Hematopoietic multipotent progenitor cell treated with erythropoietin and hydrocortisone succinate and interleukin-3 and kit ligand, for 6 days (in vitro differentiated cells): ENCODE measurements around the gene RBMX.
"Not testable (repeated sequence)": the region's sequence is repeated elsewhere in the genome, so short reads cannot be mapped to it uniquely, and the experiment has no call there.

Experiments used
- DNase-seq: peaks from one replicate; pipeline ENCODE4 v3.0.0-alpha.2; 2015

The RBMX gene

DNA sequence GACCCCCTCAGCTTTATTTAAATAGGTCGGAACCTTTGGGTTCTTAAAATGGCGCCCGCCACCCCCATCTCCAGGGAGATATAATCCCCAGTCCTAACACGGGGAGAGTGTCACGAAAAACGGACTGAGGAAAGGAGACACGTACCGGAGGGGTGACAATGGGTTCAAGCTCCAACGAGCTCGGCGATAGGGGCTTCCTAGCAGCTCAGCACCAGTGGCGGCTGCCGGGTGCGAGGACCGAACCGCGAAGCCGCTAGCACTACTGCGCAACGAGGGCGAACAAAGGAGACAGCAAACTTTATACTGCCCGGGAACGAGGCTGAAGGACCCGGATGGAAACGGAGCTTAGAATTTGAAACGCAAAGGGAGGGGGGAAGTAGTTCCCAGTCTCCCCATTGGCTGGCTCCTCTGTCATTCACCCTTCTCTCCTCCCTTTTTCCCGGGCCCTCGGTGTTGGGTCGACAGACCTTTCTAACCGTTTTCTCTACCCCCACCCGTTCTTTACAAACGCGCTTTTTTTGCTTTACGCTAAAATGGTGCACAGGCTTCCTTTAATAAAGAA is at the start of gene RBMX:
Gene RBMX, minus strand, starts transcription at position 274 of the 562 bp plus-strand sequence. CDS start 1,298 bp downstream, outside the sequence.
- peak; percentile 94 for DNase-seq

DNA sequence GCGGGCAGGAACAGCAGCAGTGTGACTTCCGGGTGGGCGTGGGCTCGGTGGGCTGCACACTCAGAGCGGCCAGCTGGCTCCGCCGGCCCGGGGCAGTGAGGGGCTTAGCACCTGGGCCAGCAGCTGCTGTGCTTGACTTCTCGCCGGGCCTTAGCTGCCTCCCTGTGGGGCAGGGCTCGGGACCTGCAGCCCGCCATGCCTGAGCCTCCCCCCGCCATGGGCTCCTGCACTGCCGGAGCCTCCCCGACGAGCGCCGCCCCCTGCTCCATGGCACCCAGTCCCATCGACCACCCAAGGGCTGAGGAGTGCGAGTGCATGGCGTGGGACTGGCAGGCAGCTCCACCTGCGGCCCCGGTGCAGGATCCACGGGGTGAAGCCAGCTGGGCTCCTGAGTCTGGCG is 40.9 kb upstream of the RBMX start:
- not testable (repeated sequence) for DNase-seq

DNA sequence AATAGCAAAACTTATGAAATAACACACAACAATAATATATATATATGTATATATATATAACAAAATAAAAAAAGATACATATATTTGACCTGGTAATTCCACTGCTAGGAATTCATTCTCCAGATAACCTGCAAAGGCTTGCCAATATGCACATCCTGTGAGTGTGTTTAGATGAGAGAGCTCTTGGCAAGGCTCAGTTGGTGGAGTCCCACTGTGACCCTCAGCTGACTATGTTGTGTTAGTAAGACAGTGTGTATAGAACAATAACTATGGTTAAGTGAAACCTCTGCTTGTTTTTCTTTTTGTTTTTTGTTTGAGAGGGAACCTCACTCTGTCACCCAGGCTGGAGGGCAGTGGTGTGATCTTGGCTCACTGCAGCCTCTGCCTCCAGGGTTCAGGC is 39.5 kb upstream of the RBMX start:
- no peak for DNase-seq

DNA sequence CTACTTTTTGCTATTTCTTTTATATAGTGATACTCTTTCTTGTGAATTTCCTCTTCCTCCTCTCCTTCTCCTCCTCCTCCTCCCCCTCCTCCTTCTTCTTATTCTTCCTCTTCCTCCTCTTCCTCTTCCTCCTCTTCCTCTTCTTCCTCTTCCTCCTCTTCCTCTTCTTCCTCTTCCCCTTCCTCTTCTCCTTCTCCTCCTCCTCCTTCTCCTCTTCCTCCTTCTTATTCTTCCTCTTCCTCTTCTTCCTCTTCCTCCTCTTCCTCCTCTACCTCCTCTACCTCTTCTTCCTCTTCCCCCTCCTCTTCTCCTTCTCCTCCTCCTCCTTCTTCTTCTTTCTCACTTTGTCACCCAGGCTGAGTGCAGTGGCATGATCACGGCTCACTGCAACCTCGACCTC is 36.3 kb upstream of the RBMX start:
- no peak for DNase-seq

DNA sequence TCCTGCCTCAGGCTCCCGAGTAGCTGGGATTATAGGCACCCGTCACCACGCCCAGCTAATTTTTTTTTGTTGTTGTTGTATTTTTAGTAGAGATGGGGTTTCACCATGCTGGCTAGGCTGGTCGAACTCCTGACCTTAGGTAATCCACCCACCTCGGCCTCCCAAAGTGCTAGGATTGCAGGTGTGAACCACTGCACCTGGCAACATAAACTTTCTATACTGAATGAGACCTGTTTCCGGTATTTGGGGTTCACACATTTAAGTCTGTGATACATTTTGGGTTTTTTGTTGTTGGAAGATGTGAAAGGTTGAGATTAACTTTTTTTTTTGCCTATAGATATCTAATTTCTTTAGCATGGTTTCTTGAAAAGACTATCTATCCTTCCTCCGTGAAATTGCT is 31.1 kb upstream of the RBMX start:
- not testable (repeated sequence) for DNase-seq

DNA sequence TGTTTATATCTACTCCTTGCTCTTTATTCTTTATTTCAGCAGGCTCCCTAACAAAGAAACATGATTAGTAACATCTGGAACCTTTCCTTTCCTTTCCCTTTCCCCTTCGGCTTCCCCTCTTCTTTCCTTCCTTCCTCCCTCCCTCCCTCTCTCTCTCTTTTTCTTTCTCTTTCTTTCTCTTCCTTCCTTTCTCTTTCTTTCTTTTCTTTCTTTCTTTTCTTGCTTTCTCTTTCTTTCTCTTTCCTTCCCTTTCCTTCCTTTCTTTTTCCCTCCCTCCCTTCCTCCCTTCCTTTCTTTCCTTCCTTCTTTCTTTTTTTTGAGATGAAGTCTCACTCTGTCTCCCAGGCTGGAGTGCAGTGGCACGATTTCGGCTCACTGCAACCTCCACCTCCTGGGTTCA is 30.7 kb upstream of the RBMX start:
- no peak for DNase-seq

DNA sequence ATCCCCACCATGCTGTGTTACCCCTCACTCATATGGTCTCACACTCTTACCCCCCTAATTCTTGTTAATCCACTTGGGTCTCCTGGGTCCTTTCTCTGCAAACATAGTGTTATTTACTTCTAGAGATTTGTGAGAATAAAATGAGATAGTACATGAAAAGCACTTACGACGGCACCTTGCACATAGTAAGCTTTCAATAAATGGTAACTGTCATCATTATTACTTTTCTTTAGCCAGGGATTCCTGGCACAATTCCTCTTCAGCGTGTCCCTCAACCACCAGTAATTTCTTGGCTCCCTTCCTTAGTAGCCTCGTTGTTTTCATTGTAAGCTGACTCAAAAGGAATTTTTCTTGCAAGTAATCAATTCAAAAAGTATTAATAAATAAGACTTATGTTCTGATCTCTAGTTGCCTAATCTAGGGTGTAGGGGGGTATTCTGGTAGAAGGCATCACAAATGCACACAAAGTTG is 30.1 kb upstream of the RBMX start:
- no peak for DNase-seq

DNA sequence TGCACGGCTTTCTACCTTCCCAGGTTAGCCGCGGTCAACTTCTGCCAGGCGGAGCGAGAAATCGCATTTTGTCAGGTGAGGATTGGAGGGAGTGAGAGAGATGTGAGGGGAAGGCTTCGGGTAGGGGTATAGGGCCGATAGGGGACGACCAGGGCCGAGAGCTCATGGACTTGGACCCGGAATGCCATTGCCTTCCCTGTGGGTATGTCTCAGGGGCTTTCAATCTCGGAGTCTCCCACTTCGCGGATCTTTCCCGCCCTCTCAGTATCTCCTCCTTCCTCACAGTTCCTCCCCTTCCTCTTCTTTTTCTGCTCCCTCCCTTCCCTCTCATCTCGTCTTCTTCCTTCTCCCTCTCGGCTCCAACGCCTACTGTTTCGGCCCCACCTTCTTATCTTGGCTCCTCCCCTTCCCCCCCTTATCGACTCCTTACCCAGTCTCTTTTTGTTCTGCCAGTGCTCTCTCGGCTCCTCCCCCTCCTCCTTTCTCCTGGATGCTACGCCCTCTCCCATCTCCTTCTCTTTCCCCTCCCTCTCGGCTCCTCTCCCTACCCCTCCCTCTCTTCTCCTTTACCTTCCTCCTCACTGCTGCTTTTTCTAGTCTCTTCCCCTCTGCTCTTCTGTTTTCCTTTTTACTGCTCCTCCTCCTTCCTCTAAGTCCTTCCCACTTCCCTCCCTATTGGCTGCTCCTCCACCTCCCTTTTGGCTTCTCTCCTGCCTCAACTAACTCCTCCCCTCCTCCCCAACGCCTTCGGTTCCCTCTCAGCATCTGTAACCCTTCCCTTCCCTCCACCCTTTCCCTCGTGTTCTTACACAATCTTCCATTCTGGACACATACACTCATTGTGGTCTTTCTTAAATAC is 29.4 kb upstream of the RBMX start:
- DNase-seq, result peak; percentile 93

DNA sequence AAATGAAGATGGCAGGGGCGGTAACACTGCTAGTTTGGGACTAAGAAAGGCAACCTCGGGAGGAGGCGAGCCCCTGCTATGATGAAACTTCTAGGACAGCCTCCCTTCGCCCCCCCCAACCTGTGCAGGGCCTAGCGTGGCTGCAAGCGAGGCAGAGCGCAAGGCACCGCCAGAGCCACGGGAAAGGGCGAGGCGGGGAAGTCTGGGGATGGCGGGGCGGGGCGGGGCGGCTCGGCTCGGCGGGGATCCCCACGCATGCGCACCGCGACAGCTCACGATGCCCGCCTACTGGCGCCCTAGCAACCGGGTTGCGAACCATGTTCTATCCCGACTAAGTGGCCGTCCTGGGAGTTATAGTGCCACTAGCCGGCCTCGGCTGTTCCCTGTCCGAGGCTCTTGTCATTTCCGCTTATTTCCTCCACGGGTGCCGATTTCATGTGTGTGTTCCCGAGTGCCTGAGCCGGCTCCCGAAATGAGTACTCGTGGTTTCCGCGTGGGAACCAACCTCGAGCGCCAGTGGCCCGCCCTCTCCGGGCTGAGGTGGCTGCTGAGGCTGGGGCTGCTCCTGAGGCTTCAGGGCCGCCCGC is 28.7 kb upstream of the RBMX start:
- DNase-seq, result peak; percentile 81

DNA sequence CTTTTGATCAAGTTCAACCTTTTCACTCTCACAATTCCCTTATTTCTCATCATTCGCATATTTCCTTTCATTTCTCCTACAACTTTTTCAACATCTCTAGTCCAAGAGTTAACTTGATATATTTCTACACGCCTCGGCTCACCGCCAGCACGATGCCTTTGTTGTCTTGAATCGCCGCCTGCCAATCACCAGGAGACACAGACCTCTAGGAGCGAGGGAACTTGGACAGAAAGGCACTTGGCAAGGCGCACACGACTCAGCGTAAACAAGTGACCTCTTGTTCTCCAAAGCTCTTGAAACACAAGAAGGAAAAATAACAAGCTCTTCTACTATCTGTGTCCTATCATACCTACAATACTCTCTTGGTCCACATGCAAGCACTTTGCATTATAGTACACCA is 27.1 kb upstream of the RBMX start:
- DNase-seq, result no peak

DNA sequence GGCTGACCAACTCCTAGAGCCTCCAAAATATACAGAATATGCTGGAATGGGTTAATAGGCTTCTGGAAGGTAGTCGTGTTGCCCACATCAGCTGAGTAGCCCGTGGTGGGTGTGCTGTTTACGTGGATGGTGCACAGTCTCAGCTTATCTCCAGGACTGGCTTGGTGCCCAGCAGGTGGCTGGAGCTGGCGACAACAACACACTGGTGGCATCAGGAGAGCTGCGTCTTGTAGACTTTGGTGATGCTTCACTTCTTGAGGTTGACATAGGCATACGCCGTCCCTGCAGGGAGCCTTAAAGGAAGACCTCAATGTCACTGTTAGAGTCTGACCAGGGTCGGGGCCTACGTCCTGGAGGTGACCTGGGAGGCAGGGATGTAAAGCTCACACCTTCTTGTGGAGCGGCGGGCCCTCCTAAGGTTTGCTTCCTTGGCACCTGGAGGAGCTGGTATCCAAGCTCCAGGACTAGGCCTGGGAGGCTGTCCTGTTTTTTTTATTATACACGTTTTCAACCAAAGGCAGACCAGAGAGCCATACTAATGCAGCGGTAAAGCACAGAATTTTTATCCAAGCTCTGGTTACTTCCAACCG is 26.5 kb upstream of the RBMX start:
- DNase-seq, result peak; percentile 57

DNA sequence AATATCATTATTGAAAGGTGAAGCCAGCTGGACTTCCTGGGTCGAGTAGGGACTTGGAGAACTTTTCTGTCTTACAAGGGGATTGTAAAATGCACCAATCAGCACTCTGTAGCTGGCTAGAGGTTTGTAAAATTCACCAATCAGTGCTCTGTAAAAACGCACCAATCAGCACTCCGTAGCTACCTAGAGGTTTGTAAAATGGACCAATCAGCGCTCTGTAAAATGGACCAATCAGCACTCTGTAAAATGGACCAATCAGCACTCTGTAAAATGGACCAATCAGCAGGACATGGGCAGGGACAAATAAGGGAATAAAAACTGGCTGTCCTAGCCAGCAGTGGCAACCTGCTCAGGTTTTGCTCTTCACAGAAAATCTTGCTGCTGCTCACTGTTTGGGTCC is 23.5 kb upstream of the RBMX start:
- not testable (repeated sequence) for DNase-seq

DNA sequence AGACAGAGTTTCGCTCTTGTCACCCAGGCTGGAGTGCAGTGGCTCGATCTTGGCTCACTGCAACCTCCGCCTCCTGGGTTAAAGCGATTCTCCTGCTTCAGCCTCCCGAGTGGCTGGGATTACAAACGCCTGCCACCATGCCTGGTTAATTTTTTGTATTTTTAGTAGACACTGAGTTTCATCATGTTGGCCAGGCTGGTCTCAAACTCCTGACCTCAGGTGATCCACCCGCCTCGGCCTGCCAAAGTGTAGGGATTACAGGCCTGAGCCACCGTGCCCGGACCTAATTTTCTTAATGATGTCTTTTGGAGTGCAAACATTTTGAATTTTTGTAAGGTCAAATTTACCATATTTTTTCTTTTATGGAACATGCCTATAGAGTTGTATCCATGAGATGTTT is 19.5 kb upstream of the RBMX start:
- not testable (repeated sequence) for DNase-seq

DNA sequence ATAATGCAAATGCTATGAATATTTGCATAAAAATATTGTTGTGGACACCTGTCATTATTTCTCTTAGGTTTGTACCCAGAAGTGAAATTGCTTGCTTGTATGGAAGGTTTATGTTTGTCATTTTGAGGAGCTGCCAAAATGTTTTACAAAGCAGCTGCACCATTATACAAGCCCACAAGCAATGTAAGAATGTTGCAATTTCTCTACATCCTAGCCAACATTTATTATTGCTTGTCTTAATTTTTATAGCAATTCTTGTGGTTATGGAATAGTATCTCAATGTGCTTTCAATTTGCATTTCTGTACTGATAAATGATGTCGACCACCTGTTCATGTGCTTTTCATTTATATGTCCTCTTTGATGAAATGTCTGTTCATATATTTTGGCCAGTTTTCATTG is 18.7 kb upstream of the RBMX start:
- no peak for DNase-seq

DNA sequence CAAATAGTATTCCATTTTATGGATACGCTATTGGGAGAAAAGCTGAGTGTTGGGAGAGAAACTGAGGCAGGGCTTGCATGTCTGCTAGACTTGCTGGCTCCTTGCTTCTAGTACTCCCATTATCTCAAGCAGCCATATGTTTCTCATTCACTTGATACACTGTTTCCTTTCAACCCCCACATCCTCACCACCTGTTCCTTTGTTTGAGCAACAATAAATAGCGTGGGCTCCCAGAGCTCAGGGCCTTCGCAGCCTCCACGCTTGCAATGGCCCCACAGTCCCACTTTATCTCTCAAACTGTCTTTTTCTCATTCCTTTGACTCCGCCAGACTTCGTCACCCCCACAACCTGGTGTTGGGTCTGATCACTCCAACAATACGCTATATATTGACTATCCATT is 18.2 kb upstream of the RBMX start:
- DNase-seq, result not testable (repeated sequence)

DNA sequence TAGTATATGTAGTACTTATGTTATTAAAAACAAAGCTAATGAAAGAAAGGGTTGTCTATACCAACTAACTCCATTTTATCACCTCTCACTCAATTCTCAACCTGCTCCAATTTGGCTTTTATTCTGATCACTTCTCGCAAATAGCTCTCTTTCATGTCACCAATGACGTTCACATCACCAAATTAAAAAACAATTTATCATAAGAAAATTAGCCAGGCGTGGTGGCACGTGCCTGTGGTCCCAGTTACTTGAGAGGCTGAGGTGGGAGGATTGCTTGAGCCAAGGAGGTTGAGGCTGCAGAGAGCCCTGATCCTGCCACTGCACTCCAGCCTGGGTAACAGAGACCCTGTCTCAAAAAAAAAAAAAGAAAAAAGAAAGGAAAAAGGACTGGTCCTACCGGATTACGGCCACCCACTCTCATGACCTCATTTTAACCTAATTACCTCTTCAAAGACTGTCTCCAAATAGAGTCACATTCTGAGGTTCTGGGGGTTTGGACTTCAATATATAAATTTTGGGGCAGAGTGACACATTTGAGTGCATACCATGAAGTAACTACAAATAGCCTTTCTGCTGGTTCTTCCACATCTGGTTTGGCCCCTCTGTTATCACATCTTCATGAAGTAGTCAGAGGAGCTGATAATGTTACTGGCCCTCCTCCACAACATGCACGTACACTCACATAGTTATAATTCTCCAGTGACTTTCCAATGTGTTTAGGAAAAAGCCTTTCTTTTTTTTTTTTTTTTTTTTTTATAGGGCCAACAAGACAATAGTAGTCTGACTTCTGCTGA is 15.8 kb upstream of the RBMX start:
- DNase-seq, result peak; percentile 67

DNA sequence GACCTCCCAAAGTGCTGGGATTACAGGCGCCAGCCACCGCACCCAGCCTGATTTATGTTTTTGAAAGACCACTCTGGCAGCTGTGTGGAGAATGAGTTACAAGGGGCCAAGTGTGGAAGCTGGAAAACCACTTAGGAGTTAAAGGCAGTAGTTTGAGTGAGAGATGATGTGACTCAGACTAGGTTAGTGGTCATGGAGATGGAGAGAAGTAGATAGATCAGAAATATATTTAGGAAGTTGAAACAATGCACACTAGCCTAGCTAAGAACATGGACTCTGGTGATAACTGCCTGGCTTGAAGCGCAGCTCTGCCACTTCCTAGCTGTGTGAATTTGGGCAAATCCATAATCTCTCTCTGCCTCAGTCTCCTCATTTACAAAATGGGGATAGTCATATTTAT is 11.9 kb upstream of the RBMX start:
- DNase-seq, result no peak

DNA sequence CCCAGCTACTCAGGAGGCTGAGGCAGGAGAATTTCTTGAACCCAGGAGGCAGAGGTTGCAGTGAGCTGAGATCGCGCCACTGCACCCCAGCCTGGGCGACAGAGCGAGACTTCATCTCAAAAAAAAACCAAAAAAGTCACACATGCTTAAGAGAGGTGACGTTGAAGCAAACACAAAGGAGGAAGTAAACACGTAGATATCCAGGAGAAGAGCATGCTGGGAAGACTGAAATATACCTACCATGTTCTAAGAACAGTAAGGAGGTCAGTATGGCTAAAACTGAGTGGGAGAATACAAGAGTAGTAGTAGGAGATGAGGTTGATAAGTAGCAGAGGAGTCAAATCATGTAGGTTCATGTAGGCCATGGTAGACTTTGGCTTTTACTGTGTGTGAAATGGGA is 10.1 kb upstream of the RBMX start:
- DNase-seq, result not testable (repeated sequence)

DNA sequence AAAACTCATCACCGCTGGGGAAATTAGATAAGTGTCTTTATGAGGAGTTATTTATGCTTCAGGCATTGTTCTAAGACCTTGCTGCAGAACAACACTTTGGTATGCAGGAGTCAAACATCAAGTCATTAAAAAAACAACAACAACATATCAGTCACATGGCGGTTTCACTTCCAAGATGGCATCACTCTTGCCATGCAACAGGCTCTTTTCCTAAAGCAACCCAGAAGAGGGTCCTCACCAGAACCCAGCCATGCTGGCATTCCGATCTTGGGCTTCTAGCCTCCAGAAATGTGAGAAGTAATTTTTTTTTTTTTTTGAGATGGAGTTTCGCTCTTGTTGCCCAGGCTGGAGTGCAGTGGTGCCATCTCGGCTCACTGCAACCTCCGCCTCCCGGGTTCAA is 8.7 kb upstream of the RBMX start:
- no peak for DNase-seq

DNA sequence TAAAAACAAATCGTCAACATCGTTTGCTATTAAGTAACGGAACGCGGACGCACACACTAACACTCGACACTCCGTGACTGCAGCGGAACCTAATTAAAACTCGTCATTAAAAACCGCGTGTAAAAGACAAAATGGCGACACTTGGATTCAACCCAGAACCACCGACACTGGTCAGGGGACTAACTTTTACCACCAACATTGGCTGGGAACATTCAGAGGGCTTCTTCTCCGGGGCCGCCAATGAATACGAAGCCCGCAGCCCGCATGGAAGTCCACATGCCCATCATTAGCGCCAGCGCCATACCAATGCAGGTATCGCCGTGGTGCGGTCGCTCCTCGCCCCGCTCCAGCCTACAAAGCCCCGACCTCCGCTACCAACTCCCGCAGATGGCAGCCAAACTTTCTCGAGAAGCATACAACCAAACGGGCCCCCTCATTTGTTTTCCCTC is 498 bp downstream of the RBMX start:
- DNase-seq, result peak; percentile 59

DNA sequence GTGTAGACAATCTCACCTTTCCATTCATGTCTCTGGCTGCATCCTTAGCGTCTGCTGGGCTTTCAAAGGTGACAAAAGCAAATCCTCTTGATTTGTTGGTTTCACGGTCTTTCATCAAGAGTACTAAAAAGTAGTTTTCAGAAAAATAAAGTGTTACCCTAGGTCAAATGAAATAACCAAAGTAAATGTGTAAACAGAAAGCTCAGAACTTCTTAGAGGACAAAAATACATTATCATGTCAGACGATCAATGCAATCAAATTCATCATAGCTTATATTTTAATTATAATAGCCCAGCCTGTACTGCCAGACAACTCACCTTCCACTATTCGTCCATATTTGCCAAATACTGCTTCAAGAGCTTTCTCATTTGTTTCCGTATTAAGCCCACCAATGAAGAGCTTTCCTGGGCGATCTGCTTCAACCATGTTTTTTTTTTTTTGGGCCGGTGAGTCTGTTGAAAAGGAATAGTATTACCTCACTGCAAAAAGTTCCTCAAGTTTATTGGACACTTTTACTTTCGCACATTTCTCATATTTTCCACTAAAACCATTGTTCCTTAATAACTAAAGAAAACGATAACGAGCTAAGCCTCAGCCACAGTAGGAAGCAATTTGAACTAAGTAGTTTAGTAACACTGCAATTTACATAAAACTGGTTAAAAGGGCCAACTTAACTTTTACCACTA is 1.4 kb downstream of the RBMX start:
- DNase-seq, result no peak

DNA sequence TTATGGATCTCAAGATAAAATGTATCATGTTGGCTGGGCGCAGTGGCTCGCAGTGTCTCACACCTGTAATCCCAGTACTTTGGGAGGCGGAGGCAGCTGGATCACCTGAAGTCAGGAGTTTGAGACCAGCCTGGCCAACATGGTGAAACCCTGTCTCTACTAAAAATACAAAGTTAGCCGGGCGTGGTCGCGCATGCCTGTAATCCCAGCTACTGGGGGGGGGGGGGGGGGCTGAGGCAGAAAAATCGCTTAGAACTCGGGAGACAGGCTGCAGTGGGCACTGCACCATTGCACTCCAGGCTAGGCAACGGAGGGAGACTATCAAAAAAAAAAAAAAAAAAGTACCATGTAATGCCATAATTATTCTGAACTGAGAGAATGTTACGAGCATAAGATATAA is 2.1 kb downstream of the RBMX start:
- DNase-seq, result no peak
